Putamen (tissue), 1 donor: ENCODE data around the gene PRRX1.

Experiments
- DNase-seq: peaks from one replicate; pipeline ENCODE4 v3.0.0-alpha.2; 2016; ENCODE audit warnings: low spot score

The PRRX1 gene

DNA sequence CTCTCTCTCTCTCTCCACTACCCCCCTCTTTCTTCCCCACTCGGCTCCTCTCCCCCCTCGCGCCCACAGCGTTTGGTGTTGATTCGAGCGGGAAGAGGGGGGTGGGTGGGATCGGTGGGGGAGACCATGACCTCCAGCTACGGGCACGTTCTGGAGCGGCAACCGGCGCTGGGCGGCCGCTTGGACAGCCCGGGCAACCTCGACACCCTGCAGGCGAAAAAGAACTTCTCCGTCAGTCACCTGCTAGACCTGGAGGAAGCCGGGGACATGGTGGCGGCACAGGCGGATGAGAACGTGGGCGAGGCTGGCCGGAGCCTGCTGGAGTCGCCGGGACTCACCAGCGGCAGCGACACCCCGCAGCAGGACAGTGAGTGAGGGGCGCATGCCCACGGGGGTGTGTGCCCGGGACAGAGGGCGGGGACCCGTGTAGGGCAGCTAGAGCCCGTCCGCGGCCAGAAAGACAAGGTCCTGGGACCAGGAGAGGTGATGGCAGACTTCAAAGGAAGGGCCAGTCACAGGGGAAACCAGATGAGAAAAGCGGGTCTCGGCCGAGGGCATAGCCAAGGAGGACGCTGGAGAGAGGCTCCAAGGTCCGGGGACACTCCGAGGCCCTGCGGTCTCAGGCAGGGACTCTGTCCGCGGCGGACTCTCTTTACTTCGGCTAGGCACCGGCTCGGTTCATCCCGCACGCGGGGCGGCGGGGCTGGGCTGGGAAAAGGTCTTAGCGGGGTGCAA is at the start of gene PRRX1:
Gene PRRX1, plus strand, starts transcription at position 39 of the 735 bp plus-strand sequence. Its CDS starts 88 bp downstream, at position 127.
- no peak for DNase-seq

DNA sequence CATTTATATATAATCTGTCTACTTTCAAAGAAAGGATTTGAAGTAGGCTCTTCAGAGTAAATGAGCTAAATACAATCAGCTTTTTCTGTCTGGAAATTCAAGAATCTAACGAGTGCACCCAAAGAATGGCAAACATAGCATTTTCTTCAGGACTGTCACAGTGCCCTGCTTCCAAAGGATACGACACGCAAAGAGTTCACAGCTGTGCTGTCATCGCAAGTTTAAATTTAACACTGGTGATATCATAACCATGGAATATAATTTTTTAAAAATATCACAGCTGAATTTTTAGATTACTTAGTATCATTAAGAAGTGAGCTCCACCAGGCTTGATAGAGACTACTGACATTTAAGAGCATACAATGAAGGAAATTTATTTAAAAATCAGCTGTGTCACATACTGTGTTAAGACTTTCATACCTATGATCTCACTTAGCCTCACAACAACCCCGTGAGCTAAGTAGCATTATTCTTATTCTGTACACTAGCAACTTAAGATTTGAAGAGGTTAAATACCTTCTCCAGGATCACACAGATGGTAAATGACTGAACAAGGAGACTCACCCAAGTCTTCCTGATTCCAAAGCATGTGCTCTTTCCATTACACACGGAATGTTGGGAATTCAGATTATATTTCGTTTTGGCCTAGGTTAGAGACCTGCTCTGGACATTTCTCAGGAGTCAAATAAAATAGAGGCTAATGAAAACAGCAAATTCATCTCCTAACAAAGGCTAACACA is 46.2 kb upstream of the PRRX1 start:
- DNase-seq, result no peak

DNA sequence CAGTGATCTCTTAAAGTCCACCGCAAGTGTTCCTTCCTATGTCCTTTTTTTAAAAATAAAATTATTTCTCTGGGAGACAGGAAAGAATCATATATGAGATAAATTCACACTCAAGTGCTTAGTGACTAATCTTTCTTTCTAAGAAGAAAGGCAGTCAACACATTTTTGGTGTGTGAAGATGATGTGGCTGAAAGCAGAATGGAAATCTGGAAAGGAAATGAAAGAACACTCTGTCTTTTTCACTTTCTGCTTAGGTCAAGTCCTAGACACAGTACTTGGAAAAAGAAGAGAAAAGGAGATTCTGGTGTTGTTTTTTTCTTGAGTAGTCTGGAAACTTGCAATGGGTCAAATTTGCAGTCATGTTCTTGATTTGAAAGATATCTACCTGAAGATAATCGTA is 45.5 kb upstream of the PRRX1 start:
- no peak for DNase-seq

DNA sequence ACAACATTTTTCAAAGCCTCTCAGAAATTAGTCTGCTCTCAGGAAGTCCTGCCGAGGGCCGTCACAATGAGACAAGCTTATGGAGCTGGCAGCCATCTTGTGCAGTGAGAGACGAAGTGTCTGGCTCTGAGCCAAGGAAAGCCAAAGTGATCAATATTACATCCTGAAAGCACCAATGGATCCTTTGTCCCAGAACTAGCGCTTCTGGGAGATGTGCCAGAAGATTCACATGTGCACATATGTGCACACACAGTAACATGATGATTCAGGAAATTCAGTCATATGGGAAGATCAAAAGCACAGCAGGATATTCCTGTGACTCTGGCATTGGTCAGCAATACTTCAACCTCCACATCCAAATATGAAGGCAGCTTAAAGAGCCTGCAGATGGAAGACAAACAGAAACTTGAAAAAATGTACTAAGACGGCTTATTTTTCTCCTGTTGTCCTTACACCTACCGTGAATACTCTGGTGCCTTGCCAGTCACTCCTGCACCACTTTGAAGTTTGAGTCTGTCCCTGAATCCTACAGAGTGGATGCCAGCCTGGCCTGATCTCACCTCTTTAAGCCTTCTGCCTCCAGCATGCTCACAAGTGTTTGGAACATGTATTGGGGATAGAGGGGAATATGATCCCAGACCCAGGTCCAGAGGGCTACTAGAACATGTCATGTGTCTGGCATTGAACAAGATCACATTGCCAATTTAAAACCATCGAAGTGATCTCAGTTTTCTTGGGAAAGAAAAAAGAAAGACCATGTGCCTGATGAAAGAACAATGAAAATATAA is 44.5 kb upstream of the PRRX1 start:
- no peak for DNase-seq

DNA sequence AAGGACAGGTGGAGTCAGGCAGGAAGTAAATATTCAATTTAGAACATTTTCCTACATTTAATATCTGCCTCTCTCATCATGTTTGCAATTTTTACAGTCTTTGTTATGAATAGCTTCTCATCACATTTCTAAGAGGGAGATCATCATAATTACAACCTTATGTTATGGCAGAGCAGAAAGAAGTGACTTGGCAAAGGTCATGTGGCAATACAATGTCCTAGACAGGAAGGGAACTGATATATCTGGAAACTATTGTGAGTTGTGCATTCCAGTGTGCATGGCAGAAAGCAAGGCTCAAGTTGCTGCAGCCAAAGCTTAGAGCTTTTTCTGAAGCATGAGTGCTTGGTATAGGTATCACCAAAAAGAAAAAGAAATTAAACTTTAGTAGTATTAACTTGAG is 43.8 kb upstream of the PRRX1 start:
- no peak for DNase-seq

DNA sequence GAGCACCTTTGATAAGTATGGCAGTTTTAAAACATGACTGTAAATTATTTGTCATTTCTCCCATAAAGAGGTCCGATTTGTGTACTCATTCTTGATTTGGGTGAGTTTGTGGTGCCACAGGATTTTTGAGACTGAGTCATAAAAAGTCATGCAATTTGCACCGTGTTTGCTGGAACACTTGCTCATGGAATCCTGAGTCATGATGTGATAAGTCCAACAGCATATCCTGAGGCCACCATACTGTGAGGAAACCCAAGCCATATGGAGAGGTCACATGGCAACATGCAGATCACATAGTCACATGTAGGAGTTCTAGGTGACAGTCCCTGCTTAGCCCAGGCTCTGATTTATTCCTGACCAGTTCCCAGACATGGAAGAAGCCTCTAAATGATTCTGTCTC is 40.8 kb upstream of the PRRX1 start:
- no peak for DNase-seq

DNA sequence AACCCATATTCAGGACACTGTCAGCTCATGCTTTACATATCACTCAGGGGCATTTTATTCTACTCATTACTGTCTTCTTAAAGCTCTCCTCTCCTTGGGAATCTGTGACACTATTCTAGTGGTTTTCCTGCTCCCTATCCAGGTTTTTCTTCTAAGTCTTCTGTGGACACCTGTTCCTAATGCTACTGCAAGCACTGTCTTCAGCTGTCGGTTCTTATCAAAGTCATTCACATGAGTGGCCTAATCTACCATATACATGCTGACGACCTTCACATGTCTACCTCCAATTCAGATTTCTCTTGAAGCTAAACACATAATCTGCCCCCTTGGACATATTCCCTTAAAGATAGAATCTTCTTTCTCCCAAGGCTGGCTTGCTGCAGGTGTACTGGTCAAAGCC is 39.8 kb upstream of the PRRX1 start:
- no peak for DNase-seq

DNA sequence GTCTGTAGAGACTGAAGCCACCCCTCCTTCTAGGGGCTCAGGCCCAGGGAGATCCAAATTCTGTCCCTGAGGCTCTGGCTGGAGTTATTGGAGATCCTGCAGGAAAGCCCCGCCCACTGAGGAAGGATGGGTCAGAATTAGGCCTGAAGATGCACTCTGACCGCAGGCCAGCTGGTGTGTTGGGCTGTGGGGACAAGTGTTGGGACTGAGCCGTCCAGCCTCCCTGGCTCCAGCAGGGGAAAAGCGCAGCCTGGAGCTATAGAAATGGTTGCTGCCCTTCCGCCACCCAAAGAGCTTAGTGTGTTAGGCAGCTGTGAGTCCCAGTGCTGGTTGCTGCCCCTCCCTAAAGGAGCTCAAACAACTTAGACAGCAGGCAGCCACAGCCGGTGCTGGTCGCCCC is 33.0 kb upstream of the PRRX1 start:
- DNase-seq, result no peak

DNA sequence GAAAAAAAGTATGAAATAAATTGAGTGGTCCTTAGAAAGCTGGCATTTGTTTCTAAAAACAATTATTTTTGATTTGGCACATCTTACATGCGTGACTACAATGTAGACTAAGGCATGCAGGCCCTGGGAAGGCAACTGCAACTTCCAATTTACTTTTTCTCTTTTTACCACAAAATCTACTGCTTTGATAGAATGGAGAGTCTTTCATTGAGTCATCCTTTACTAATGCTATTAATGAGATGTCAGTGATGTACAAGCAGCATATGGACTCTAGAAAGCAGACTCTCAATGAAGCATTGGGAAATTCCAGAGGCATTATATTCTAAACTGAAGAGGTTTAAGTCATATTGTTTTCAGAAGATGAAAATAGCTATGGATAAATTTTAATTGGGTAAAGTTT is 29.6 kb upstream of the PRRX1 start:
- no peak for DNase-seq

DNA sequence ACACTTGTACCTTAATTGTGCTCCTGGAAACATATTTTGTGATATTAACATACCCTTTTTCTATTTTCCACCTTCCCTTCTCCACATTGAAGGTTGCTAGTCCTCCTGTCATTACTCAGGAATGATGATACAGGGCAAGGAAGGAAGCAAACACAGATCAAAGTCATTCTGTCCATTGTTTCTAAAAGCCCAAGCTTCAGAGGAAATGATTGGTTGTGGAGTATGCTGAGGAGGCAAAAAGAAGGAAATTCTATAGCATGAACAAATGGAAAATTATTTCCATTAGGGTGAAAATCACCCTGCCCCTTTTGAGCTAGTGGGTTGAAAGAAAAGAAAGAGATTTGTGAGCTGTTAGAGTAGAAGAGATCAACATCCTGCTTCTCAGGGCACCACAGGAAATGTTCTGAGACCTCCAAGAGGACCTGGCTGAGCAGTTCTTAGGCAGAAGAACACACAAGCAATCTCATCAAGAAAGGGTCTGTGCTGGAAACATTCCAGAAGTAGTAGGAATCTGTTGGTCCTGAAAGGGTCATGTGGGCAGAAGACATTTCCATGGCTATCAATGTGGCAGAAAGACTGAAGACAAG is 29.0 kb upstream of the PRRX1 start:
- DNase-seq, result no peak

DNA sequence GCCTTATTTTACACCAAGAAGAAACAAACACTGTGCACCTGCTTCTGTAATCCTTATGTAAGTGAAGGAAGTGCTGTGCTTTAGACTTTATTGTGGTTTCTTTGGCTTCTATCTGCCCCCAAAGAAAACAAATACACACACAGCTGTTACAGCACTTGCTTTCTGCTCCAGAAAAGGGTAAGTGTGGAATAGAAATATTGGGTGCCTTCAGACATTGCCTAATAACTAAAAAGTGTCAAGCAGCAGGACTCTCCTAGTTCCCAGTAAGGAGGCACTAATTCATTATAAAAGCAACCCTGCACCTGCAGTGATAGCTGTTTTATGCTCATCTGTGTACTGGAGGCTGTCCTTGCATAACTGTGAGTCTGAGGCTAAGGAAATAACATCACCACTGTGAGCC is 23.4 kb upstream of the PRRX1 start:
- no peak for DNase-seq

DNA sequence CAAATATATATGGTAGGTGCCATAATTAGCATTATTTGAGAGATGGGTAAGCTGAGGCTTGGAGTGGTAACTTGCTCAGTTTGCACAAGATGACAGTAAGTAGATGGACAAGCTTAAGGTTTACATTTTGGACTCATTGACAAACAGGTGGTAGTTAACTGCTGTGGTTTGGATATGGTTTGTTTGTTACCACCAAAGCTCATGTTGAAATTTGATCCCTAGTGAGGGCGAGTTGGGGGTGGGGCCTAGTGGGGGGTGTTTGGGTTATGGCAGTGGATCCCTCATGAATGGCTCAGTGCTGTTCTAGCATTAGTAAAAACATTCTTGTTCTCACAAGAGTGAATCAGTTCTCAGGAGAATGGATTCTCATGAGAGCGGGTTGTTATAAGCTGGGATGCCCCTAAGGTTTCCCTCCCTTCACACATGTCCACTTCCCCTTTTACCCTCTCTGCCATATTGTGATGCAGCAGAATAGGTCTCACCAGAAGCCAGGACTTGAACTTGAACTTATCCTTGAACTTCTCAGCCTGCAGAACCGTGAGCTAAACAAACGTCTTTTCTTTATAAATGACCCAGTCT is 6.6 kb upstream of the PRRX1 start:
- DNase-seq, result no peak

DNA sequence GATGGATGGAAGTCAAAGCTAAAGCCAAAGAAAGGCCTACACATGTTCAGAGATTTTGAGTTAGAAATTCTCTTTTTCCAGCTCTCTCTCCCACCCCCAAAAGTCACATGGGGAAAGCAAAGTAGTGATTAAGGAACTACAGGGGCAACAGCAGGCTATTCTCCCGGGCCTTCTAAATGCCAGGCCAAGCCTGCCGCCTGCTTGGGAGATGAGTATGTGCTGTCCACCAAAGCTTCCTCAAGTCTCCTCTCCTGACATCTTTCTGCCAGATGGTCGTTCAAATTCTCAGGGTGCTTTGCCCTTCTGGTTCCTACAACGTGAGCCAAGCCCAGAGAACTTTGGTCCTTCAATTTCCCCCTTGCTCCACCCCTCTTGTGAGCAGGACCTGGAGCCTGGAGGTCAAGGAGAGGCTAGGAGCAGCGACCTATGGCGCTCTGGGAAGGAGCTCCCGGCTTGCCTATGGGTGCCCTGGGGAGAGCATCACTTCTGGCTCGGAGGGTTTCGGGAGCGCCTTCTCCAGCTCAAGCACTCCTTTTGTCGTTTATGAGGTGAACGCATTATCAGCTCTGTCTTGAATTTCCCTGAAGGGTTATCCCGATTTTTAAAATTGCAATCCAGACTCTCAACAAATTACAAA is 4.4 kb upstream of the PRRX1 start:
- DNase-seq, result no peak

DNA sequence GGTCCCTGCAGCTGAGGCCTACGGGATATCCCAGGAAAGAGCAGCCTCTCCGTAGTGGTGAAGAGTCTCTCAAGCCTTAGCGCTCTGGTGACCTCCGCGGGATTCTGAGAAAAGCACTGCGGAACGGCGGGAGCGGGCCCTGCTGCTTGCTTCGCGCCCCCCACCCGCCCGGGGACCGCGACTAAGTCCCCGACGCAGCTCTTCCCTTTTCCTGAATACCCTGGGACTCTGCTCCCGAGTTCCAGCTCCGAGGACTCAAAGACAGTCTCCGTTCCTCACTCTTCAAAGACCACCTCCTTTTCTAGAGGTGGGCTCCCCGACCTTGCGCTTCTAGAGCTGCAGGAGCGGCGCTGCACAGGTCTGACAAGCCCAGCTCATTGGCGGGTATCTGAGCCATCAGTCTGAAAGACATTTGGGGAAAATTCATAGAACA is 3.6 kb upstream of the PRRX1 start:
- no peak for DNase-seq

DNA sequence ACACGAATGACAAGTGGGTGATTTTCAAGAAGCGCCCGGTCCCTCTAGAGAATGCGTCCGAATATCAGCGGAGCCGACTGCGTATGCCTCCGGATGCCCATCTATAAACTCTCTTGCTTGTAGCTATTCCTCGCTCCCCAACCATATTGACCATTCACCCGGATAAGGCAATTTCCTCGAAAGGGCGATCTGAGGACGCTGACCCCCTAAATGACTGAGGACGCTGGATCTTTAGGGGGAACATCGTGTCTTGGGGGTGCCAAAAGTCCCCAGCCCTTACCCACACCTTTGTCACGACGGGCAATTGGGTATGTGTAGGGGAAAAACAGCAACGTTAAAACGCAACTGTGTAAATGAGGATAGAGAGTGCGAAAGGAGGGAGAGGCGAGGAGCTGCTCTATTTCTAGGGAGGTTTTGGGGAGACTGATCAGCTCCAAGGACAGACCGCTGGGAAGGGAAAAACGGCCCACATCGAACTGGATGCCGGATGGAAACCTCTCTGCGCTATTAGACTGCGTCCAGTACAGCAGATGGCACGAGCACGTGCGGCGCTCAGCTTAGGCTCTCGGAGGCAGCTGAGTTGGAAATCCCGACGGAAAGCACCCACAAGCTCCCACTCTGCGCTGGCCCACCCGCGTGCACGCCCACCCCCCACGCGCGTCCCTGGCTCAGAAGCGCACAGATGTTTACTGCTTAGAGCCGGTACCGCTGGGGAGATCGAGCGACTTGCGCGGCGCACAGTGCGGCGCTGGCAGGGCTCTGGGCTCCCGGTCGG is 2.9 kb upstream of the PRRX1 start:
- no peak for DNase-seq

DNA sequence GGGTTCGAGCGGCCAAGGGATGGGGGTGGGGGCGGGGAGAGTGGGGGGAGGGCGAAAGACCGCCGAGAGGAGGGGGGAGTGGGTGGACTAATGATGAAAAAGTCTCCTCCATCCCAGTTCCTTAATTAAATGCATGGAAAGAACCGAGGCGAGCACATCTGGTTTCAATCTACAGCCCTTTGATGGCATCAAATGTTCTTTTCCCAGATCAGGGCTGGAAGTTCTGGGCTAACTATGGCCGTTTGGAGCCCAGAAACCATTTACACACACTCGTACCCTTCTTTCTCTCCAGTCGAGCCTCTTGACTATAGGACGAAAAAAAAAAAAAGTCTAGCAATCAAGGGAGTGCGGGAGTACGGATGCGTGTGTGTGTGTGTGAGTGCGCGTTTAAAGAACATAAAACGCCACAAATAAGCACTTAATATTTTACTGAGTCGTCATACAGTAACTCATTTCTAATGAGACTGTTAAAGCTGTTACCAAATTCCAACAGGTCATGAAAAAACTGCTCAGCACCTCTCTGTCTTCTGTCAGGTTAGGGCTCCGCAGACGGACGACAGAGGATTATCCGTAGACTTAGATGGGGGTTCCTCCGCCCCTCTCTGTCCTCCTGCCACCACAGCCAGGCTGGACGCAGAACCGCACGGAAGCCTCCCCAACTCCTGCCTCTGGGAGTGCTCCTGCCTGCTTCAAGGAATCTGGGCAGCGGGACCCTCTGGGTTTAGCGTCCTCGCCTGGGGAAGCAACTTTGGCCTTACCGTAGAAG is 2.1 kb upstream of the PRRX1 start:
- DNase-seq, result no peak

DNA sequence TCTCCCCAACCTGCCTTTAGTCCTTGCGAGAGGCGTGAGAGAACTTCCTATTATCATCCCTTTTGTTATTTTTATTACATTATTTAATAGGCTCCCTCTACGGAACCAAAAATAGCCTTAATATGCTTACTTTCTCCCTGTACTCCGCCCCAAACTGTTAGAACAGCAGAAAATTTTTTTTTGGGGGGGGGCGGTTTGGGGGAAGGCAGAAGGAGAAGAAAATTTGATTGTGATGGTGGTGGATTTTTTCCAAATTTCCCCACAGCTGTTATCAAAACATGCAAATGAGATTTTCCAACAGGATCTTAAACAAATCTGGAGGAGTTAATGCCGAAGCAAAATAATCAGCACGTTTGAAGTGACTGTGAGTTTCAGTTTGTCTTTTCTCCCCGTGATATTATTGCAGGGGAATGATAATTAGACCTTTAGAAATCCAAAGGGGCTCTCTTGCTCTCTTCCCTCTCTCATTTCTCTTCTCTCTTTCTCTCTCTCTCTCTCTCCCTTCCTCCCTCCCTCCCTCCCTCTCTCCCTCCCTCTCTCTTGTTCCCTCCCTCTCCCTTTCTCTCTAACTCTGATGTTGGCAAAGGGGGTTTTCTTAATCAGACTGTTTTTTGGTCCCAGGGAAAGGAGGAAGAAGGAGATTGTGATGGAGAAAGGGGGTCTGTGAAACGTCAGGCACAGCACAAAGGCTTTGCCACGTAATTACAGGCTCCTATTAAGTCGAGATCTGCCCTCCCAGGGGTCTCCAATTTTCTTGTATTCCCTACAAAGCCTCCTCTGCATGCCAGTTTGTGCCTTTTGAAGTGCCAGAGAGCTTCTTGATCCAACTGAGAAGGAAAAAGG is 1.1 kb upstream of the PRRX1 start:
- peak; percentile 25 for DNase-seq

DNA sequence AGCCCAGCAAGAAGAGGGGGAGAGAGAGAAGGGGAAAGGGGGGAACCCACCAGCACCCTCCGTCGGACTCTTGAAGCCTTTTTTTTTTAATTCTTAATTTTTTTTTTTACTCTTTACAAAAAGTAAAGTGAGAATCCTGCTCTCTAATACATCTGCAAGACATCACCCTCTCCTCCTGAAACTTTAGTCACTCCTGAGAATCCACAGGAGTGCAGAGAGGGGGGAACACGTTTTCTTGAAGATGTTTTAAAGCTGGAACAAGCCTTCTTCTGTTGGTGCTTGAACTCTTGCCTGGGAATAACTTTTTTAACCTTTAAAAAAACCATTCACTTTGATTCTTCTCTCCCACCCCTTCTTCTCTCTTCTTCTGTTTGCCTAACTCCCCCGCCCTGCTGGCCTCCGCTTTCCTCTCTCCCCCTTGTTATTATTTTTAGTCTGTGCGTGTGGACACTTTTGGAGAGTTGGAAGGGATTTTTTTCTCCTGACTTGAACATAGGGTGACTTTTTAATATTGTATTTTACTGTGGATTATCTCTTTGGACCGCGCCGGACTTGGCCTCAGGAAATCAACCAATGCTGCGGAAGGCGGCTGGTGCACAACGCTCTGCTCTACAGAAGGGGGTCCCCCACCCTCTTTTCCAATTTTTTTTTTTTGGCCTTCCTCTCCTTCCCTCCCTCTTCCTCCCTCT is 383 bp upstream of the PRRX1 start:
- no peak for DNase-seq
